ENCODE data around the gene CTCFL. TPM values are rescaled to one million over a fixed set of nuclear protein-coding genes. Genes with fewer than 3 reads are reported as not detected.

CTCFL gene
- total and polyA plus RNA-seq, 2 of the 13 experiments (the other 11 are each of a cell fraction or from before 2014, with no cell fraction given) = 0.04 TPM; not detected in 1

DNA sequence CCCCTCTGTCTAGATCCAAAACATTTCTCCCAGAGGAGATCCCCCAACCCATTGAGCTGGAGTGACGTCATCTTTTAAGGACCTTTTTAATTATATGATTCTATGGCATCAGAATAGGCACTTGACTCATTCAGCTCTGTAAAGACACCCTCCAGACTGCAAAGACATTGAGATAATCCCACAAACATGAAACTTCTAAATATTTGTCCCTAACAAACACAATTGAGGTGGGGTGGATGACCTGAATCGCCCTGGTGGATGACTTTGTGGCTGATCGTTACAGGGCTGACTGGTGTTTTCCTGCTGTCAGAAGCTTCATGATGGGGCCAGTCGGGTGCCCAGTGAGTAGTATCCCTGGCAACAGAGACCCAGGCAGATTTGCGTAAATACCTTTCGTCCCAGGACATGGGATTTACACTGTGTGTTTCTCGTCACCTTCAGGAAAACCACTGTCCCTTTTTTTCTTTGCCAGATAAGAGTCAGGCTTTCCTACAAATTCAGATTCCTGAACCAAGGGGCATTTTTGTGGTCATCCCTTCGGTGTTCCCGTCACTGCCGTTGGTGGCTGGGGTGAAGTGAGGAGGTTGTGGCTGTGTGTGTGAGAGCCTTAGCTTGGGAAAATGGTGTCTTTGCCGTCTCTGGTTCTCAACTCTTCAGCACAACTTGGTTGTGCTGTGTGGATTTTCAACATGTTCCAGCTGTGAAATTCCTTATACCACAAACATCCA is 30.7 kb upstream of the CTCFL start (continued):
- TF ChIP-seq, protein P1, sequence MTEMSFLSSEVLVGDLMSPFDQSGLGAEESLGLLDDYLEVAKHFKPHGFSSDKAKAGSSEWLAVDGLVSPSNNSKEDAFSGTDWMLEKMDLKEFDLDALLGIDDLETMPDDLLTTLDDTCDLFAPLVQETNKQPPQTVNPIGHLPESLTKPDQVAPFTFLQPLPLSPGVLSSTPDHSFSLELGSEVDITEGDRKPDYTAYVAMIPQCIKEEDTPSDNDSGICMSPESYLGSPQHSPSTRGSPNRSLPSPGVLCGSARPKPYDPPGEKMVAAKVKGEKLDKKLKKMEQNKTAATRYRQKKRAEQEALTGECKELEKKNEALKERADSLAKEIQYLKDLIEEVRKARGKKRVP (CRISPR knock-in tag; IDR thresholded peaks at IDR 0.05) = 0 out of 4 replicates have a peak, but pooled peaks of 1 of the 2 experiments have one; percentile 44
- TF ChIP-seq NFE2L2 (IDR thresholded peaks at IDR 0.05; ENCODE audit: low read length) (no peak), EED (CRISPR knock-in tag; IDR thresholded peaks at IDR 0.05) (no peak), ATF1 (CRISPR knock-in tag; IDR thresholded peaks at IDR 0.05) (0 out of 2 replicates have a peak, but pooled peaks have one; percentile 26), ZIK1 (CRISPR knock-in tag; IDR thresholded peaks at IDR 0.05; ENCODE audit: borderline replicate concordance, low read depth) (no peak), ATF7 (IDR thresholded peaks at IDR 0.05) (peak; percentile 100), ATF7 (CRISPR knock-in tag; IDR thresholded peaks at IDR 0.05) (no peak), ZNF460 (CRISPR knock-in tag; IDR thresholded peaks at IDR 0.05; ENCODE audit: borderline replicate concordance) (no peak), FOXP4 (CRISPR knock-in tag; IDR thresholded peaks at IDR 0.05) (0 out of 2 replicates have a peak, but pooled peaks have one; percentile 14), ZNF670 (CRISPR knock-in tag; IDR thresholded peaks at IDR 0.05; ENCODE audit: borderline replicate concordance) (0 out of 2 replicates have a peak, but pooled peaks have one; percentile 8), ZNF337 (CRISPR knock-in tag; IDR thresholded peaks at IDR 0.05; ENCODE audit: borderline replicate concordance, low read depth) (no peak), DNMT3B (CRISPR knock-in tag; conservative IDR thresholded peaks at IDR 0.05) (no peak), ZNF232 (CRISPR knock-in tag; IDR thresholded peaks at IDR 0.05; ENCODE audit: borderline replicate concordance) (no peak), NFE2L1 (CRISPR knock-in tag; IDR thresholded peaks at IDR 0.05; ENCODE audit: borderline replicate concordance) (no peak), PATZ1 (CRISPR knock-in tag; IDR thresholded peaks at IDR 0.05) (no peak), ZNF331 (CRISPR knock-in tag; IDR thresholded peaks at IDR 0.05) (no peak), ZNF75D (CRISPR knock-in tag; IDR thresholded peaks at IDR 0.05; ENCODE audit: borderline replicate concordance) (no peak), RARG (CRISPR knock-in tag; IDR thresholded peaks at IDR 0.05; ENCODE audit: low read depth) (no peak)
- TF ChIP-seq, protein P2, sequence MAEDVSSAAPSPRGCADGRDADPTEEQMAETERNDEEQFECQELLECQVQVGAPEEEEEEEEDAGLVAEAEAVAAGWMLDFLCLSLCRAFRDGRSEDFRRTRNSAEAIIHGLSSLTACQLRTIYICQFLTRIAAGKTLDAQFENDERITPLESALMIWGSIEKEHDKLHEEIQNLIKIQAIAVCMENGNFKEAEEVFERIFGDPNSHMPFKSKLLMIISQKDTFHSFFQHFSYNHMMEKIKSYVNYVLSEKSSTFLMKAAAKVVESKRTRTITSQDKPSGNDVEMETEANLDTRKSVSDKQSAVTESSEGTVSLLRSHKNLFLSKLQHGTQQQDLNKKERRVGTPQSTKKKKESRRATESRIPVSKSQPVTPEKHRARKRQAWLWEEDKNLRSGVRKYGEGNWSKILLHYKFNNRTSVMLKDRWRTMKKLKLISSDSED (CRISPR knock-in tag; IDR thresholded peaks at IDR 0.05) = no peak
- TF ChIP-seq, protein P3, sequence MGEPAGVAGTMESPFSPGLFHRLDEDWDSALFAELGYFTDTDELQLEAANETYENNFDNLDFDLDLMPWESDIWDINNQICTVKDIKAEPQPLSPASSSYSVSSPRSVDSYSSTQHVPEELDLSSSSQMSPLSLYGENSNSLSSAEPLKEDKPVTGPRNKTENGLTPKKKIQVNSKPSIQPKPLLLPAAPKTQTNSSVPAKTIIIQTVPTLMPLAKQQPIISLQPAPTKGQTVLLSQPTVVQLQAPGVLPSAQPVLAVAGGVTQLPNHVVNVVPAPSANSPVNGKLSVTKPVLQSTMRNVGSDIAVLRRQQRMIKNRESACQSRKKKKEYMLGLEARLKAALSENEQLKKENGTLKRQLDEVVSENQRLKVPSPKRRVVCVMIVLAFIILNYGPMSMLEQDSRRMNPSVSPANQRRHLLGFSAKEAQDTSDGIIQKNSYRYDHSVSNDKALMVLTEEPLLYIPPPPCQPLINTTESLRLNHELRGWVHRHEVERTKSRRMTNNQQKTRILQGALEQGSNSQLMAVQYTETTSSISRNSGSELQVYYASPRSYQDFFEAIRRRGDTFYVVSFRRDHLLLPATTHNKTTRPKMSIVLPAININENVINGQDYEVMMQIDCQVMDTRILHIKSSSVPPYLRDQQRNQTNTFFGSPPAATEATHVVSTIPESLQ (CRISPR knock-in tag; conservative IDR thresholded peaks at IDR 0.05) = no peak
